AG08396 (cell line): ENCODE measurements around the gene SH3RF3.

Experiments
- DNase-seq: peaks from one replicate; pipeline ENCODE4 v3.0.0; 2012; ENCODE audit warnings: low spot score, mixed read lengths

SH3RF3 gene

GRCh38 chr2:109507217-109507616 lies 378.2 kb downstream of the SH3RF3 start:
- no peak for DNase-seq

GRCh38 chr2:109507828-109508227 lies 378.8 kb downstream of the SH3RF3 start:
- no peak for DNase-seq

- DNase-seq, result no peak
Measured at GRCh38 chr2:109508556-109508955, 379.6 kb downstream of the SH3RF3 start.

GRCh38 chr2:109510136-109511028 lies 381.4 kb downstream of the SH3RF3 start:
- peak; percentile 87 for DNase-seq

- no peak for DNase-seq
Measured at GRCh38 chr2:109511168-109511567, 382.2 kb downstream of the SH3RF3 start.

GRCh38 chr2:109512076-109512475 lies 383.1 kb downstream of the SH3RF3 start:
- DNase-seq, result no peak

GRCh38 chr2:109513230-109513629 lies 384.2 kb downstream of the SH3RF3 start:
- DNase-seq, result no peak

GRCh38 chr2:109513749-109514588 lies 385.0 kb downstream of the SH3RF3 start:
- DNase-seq, result peak; percentile 86

- DNase-seq, result no peak
Measured at GRCh38 chr2:109514857-109515256, 385.9 kb downstream of the SH3RF3 start.

- peak; percentile 56 for DNase-seq
Measured at GRCh38 chr2:109516445-109517117, 387.6 kb downstream of the SH3RF3 start.

- no peak for DNase-seq
Measured at GRCh38 chr2:109517118-109517889, 388.3 kb downstream of the SH3RF3 start.

GRCh38 chr2:109519513-109519912 lies 390.5 kb downstream of the SH3RF3 start:
- DNase-seq, result no peak

GRCh38 chr2:109521233-109522062 lies 392.4 kb downstream of the SH3RF3 start:
- DNase-seq, result no peak

GRCh38 chr2:109522063-109522374 lies 393.0 kb downstream of the SH3RF3 start:
- no peak for DNase-seq

- no peak for DNase-seq
Measured at GRCh38 chr2:109523121-109523520, 394.1 kb downstream of the SH3RF3 start.

- no peak for DNase-seq
Measured at GRCh38 chr2:109523536-109524361, 394.7 kb downstream of the SH3RF3 start.

- no peak for DNase-seq
Measured at GRCh38 chr2:109525836-109526235, 396.8 kb downstream of the SH3RF3 start.

- DNase-seq, result no peak
Measured at GRCh38 chr2:109526442-109526970, 397.5 kb downstream of the SH3RF3 start.

- no peak for DNase-seq
Measured at GRCh38 chr2:109527079-109527478, 398.1 kb downstream of the SH3RF3 start.
